ENCODE measurements around the gene KRTAP12-2.
"Not testable (repeated sequence)": the region's sequence is repeated elsewhere in the genome, so short reads cannot be mapped to it uniquely, and the experiment has no call there.

Gene KRTAP12-2

GRCh38 chr21:44682580-44683151 lies 15.9 kb upstream of the KRTAP12-2 start:
- DNase-seq, result no peak

- no peak for DNase-seq
Measured at GRCh38 chr21:44681861-44682579, 15.3 kb upstream of the KRTAP12-2 start, which contains the start of gene KRTAP12-1. KRTAP12-1 (minus strand) TSS chr21:44682163; CDS start chr21:44682123, 40 bp downstream.

- DNase-seq, result no peak
Measured at GRCh38 chr21:44681152-44681551, 14.4 kb upstream of the KRTAP12-2 start.

GRCh38 chr21:44677881-44678280 lies 11.2 kb upstream of the KRTAP12-2 start:
- DNase-seq, result no peak

- no peak for DNase-seq
Measured at GRCh38 chr21:44671911-44672310, 5.2 kb upstream of the KRTAP12-2 start.

GRCh38 chr21:44670642-44671432 lies 4.1 kb upstream of the KRTAP12-2 start:
- DNase-seq, result no peak

- DNase-seq, result no peak
Measured at GRCh38 chr21:44667612-44668011, 885 bp upstream of the KRTAP12-2 start.

GRCh38 chr21:44664691-44665090 lies 2.0 kb downstream of the KRTAP12-2 start:
- DNase-seq, result no peak

- not testable (repeated sequence) for DNase-seq
Measured at GRCh38 chr21:44661567-44661966, 5.2 kb downstream of the KRTAP12-2 start.

GRCh38 chr21:44658913-44659595 lies 7.7 kb downstream of the KRTAP12-2 start:
- DNase-seq, result no peak

GRCh38 chr21:44658541-44658910 lies 8.2 kb downstream of the KRTAP12-2 start:
- DNase-seq, result no peak

GRCh38 chr21:44657635-44658540 lies 8.8 kb downstream of the KRTAP12-2 start, which contains the start of gene KRTAP12-3:
KRTAP12-3 (plus strand) TSS chr21:44657932; CDS start chr21:44657980, 48 bp downstream.
- peak in 1 of 2 donors; percentile 42 for DNase-seq

GRCh38 chr21:44656868-44657267 lies 9.9 kb downstream of the KRTAP12-2 start:
- DNase-seq, result no peak

GRCh38 chr21:44654576-44655175 lies 12.1 kb downstream of the KRTAP12-2 start, which contains the start of gene KRTAP12-4:
KRTAP12-4 (minus strand) TSS chr21:44654659; CDS start chr21:44654614, 45 bp downstream.
- DNase-seq, result no peak

- DNase-seq, result peak; percentile 16 to 43
Measured at GRCh38 chr21:44653656-44654575, 12.8 kb downstream of the KRTAP12-2 start.

- no peak for DNase-seq
Measured at GRCh38 chr21:44653123-44653522, 13.6 kb downstream of the KRTAP12-2 start.

- no peak for DNase-seq
Measured at GRCh38 chr21:44650973-44651675, 15.6 kb downstream of the KRTAP12-2 start.

- DNase-seq, result no peak
Measured at GRCh38 chr21:44650265-44650972, 16.3 kb downstream of the KRTAP12-2 start.
